ENCODE data around the gene PEPD.

DNA sequence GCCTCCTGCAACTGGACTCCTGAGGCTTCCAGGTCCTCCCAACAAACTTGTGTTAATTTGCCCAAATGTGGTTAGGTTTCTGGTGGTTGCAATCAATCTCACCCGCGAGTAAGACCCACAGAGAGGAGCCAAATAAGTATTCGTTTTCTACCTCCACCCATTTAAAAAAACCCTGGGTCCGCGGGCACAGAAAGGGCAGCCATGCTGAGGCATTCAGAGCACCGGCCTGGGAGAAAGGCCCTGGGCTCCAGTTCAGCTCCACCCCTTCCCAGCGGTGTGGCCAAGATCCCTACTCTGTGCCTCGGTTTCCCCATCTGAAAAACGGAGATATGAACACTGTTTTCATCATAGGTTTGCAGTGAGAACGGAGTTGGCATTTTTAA, 56.9 kb downstream of the PEPD start:
- TF ChIP-seq HNF4G (IDR thresholded peaks at IDR 0.05) (no peak), TAF1 (conservative IDR thresholded peaks at IDR 0.05) (no peak), FOXA1 (IDR thresholded peaks at IDR 0.05) (no peak), YY1 (IDR thresholded peaks at IDR 0.05) (no peak), JUND (IDR thresholded peaks at IDR 0.05) (no peak), GABPA (IDR thresholded peaks at IDR 0.05 in 1 of 2, conservative IDR thresholded peaks at IDR 0.05 in 1 of 2) (no peak), RAD21 (IDR thresholded peaks at IDR 0.05) (no peak)
- TF ChIP-seq, protein P1, sequence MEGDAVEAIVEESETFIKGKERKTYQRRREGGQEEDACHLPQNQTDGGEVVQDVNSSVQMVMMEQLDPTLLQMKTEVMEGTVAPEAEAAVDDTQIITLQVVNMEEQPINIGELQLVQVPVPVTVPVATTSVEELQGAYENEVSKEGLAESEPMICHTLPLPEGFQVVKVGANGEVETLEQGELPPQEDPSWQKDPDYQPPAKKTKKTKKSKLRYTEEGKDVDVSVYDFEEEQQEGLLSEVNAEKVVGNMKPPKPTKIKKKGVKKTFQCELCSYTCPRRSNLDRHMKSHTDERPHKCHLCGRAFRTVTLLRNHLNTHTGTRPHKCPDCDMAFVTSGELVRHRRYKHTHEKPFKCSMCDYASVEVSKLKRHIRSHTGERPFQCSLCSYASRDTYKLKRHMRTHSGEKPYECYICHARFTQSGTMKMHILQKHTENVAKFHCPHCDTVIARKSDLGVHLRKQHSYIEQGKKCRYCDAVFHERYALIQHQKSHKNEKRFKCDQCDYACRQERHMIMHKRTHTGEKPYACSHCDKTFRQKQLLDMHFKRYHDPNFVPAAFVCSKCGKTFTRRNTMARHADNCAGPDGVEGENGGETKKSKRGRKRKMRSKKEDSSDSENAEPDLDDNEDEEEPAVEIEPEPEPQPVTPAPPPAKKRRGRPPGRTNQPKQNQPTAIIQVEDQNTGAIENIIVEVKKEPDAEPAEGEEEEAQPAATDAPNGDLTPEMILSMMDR (IDR thresholded peaks at IDR 0.05; ENCODE audit: low read depth, low read length, missing input control): no peak
- TF ChIP-seq, protein P2, sequence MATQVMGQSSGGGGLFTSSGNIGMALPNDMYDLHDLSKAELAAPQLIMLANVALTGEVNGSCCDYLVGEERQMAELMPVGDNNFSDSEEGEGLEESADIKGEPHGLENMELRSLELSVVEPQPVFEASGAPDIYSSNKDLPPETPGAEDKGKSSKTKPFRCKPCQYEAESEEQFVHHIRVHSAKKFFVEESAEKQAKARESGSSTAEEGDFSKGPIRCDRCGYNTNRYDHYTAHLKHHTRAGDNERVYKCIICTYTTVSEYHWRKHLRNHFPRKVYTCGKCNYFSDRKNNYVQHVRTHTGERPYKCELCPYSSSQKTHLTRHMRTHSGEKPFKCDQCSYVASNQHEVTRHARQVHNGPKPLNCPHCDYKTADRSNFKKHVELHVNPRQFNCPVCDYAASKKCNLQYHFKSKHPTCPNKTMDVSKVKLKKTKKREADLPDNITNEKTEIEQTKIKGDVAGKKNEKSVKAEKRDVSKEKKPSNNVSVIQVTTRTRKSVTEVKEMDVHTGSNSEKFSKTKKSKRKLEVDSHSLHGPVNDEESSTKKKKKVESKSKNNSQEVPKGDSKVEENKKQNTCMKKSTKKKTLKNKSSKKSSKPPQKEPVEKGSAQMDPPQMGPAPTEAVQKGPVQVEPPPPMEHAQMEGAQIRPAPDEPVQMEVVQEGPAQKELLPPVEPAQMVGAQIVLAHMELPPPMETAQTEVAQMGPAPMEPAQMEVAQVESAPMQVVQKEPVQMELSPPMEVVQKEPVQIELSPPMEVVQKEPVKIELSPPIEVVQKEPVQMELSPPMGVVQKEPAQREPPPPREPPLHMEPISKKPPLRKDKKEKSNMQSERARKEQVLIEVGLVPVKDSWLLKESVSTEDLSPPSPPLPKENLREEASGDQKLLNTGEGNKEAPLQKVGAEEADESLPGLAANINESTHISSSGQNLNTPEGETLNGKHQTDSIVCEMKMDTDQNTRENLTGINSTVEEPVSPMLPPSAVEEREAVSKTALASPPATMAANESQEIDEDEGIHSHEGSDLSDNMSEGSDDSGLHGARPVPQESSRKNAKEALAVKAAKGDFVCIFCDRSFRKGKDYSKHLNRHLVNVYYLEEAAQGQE (IDR thresholded peaks at IDR 0.05): no peak
- TF ChIP-seq, protein P3, sequence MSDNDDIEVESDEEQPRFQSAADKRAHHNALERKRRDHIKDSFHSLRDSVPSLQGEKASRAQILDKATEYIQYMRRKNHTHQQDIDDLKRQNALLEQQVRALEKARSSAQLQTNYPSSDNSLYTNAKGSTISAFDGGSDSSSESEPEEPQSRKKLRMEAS (IDR thresholded peaks at IDR 0.05): no peak
- TF ChIP-seq, protein P4, sequence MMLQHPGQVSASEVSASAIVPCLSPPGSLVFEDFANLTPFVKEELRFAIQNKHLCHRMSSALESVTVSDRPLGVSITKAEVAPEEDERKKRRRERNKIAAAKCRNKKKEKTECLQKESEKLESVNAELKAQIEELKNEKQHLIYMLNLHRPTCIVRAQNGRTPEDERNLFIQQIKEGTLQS (IDR thresholded peaks at IDR 0.05): no peak

Data from liver (tissue), 3 donors.